ENCODE results near the gene ZNF784.

The ZNF784 gene

GRCh38 chr19:55673465-55673864 is 49.1 kb upstream of the ZNF784 start:
- no peak for ATAC-seq
- TF ChIP-seq ZNF8 (CRISPR knock-in tag; IDR thresholded peaks at IDR 0.05): no peak
- no peak for TF ChIP-seq TOX (CRISPR knock-in tag; IDR thresholded peaks at IDR 0.05; ENCODE audit: borderline replicate concordance)
- TF ChIP-seq, protein P1, sequence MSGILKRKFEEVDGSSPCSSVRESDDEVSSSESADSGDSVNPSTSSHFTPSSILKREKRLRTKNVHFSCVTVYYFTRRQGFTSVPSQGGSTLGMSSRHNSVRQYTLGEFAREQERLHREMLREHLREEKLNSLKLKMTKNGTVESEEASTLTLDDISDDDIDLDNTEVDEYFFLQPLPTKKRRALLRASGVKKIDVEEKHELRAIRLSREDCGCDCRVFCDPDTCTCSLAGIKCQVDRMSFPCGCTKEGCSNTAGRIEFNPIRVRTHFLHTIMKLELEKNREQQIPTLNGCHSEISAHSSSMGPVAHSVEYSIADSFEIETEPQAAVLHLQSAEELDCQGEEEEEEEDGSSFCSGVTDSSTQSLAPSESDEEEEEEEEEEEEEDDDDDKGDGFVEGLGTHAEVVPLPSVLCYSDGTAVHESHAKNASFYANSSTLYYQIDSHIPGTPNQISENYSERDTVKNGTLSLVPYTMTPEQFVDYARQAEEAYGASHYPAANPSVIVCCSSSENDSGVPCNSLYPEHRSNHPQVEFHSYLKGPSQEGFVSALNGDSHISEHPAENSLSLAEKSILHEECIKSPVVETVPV (CRISPR knock-in tag; IDR thresholded peaks at IDR 0.05): no peak
- TF ChIP-seq, protein P2, sequence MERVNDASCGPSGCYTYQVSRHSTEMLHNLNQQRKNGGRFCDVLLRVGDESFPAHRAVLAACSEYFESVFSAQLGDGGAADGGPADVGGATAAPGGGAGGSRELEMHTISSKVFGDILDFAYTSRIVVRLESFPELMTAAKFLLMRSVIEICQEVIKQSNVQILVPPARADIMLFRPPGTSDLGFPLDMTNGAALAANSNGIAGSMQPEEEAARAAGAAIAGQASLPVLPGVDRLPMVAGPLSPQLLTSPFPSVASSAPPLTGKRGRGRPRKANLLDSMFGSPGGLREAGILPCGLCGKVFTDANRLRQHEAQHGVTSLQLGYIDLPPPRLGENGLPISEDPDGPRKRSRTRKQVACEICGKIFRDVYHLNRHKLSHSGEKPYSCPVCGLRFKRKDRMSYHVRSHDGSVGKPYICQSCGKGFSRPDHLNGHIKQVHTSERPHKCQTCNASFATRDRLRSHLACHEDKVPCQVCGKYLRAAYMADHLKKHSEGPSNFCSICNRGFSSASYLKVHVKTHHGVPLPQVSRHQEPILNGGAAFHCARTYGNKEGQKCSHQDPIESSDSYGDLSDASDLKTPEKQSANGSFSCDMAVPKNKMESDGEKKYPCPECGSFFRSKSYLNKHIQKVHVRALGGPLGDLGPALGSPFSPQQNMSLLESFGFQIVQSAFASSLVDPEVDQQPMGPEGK (CRISPR knock-in tag; IDR thresholded peaks at IDR 0.05; ENCODE audit: borderline replicate concordance): no peak
- no peak for TF ChIP-seq ZNF70 (CRISPR knock-in tag; IDR thresholded peaks at IDR 0.05)
- TF ChIP-seq RARB (CRISPR knock-in tag; IDR thresholded peaks at IDR 0.05): no peak
- TF ChIP-seq, protein P3, sequence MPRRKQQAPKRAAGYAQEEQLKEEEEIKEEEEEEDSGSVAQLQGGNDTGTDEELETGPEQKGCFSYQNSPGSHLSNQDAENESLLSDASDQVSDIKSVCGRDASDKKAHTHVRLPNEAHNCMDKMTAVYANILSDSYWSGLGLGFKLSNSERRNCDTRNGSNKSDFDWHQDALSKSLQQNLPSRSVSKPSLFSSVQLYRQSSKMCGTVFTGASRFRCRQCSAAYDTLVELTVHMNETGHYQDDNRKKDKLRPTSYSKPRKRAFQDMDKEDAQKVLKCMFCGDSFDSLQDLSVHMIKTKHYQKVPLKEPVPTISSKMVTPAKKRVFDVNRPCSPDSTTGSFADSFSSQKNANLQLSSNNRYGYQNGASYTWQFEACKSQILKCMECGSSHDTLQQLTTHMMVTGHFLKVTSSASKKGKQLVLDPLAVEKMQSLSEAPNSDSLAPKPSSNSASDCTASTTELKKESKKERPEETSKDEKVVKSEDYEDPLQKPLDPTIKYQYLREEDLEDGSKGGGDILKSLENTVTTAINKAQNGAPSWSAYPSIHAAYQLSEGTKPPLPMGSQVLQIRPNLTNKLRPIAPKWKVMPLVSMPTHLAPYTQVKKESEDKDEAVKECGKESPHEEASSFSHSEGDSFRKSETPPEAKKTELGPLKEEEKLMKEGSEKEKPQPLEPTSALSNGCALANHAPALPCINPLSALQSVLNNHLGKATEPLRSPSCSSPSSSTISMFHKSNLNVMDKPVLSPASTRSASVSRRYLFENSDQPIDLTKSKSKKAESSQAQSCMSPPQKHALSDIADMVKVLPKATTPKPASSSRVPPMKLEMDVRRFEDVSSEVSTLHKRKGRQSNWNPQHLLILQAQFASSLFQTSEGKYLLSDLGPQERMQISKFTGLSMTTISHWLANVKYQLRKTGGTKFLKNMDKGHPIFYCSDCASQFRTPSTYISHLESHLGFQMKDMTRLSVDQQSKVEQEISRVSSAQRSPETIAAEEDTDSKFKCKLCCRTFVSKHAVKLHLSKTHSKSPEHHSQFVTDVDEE (CRISPR knock-in tag; IDR thresholded peaks at IDR 0.05): no peak
- TF ChIP-seq, protein P4, sequence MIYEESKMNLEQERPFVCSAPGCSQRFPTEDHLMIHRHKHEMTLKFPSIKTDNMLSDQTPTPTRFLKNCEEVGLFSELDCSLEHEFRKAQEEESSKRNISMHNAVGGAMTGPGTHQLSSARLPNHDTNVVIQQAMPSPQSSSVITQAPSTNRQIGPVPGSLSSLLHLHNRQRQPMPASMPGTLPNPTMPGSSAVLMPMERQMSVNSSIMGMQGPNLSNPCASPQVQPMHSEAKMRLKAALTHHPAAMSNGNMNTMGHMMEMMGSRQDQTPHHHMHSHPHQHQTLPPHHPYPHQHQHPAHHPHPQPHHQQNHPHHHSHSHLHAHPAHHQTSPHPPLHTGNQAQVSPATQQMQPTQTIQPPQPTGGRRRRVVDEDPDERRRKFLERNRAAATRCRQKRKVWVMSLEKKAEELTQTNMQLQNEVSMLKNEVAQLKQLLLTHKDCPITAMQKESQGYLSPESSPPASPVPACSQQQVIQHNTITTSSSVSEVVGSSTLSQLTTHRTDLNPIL (CRISPR knock-in tag; IDR thresholded peaks at IDR 0.05; ENCODE audit: low read depth): no peak
- TF ChIP-seq, protein P5, sequence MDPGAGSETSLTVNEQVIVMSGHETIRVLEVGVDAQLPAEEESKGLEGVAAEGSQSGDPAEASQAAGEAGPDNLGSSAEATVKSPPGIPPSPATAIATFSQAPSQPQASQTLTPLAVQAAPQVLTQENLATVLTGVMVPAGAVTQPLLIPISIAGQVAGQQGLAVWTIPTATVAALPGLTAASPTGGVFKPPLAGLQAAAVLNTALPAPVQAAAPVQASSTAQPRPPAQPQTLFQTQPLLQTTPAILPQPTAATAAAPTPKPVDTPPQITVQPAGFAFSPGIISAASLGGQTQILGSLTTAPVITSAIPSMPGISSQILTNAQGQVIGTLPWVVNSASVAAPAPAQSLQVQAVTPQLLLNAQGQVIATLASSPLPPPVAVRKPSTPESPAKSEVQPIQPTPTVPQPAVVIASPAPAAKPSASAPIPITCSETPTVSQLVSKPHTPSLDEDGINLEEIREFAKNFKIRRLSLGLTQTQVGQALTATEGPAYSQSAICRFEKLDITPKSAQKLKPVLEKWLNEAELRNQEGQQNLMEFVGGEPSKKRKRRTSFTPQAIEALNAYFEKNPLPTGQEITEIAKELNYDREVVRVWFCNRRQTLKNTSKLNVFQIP (CRISPR knock-in tag; IDR thresholded peaks at IDR 0.05; ENCODE audit: borderline replicate concordance, low read depth): no peak
- no peak for TF ChIP-seq PPARA (CRISPR knock-in tag; IDR thresholded peaks at IDR 0.05; ENCODE audit: borderline replicate concordance)
- no peak for TF ChIP-seq SNAI2 (CRISPR knock-in tag; IDR thresholded peaks at IDR 0.05)
- TF ChIP-seq ZNF565 (CRISPR knock-in tag; conservative IDR thresholded peaks at IDR 0.05; ENCODE audit: low read depth): no peak
- no peak for TF ChIP-seq ARNTL (CRISPR knock-in tag; IDR thresholded peaks at IDR 0.05; ENCODE audit: borderline replicate concordance, low read depth)
- no peak for TF ChIP-seq ZFP3 (CRISPR knock-in tag; IDR thresholded peaks at IDR 0.05)
- no peak for TF ChIP-seq GLIS3 (CRISPR knock-in tag; IDR thresholded peaks at IDR 0.05)
- no peak for TF ChIP-seq CSDC2 (CRISPR knock-in tag; IDR thresholded peaks at IDR 0.05)

DNA sequence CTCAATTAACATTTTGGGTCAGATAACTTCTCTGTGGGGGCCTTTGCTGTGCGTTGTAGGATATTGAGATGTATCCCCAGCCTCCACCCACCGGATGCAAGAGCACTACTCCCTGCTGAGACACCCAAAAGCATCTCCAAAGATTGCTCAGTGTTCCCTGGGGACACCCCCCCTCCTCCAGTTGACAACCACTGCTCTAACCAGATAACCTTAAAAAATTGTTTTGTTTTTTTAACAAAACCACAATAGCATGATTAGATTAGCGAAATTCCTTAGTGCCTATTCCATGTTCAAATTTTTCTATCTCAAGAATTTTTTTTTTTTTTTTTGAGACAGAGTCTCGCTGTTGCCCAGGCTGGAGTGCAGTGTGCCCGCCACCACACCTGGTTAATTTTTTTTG is 48.1 kb upstream of the ZNF784 start:
- TF ChIP-seq TOX (CRISPR knock-in tag; IDR thresholded peaks at IDR 0.05; ENCODE audit: borderline replicate concordance) (no peak), ZFP3 (CRISPR knock-in tag; IDR thresholded peaks at IDR 0.05) (no peak), RARB (CRISPR knock-in tag; IDR thresholded peaks at IDR 0.05) (no peak), ISL1 (CRISPR knock-in tag; IDR thresholded peaks at IDR 0.05) (no peak), PPARA (CRISPR knock-in tag; IDR thresholded peaks at IDR 0.05; ENCODE audit: borderline replicate concordance) (no peak), ZNF8 (CRISPR knock-in tag; IDR thresholded peaks at IDR 0.05) (no peak), ZC3H10 (CRISPR knock-in tag; IDR thresholded peaks at IDR 0.05) (no peak), GLIS3 (CRISPR knock-in tag; IDR thresholded peaks at IDR 0.05) (no peak), BACH2 (CRISPR knock-in tag; IDR thresholded peaks at IDR 0.05; ENCODE audit: borderline replicate concordance) (no peak), ESRRG (CRISPR knock-in tag; IDR thresholded peaks at IDR 0.05) (no peak), ARNTL (CRISPR knock-in tag; IDR thresholded peaks at IDR 0.05; ENCODE audit: borderline replicate concordance, low read depth) (no peak), OSR1 (CRISPR knock-in tag; IDR thresholded peaks at IDR 0.05) (no peak), ZFP30 (CRISPR knock-in tag; IDR thresholded peaks at IDR 0.05) (no peak), ZNF70 (CRISPR knock-in tag; IDR thresholded peaks at IDR 0.05) (no peak), ZNF565 (CRISPR knock-in tag; conservative IDR thresholded peaks at IDR 0.05; ENCODE audit: low read depth) (no peak), SNAI2 (CRISPR knock-in tag; IDR thresholded peaks at IDR 0.05) (no peak), CSDC2 (CRISPR knock-in tag; IDR thresholded peaks at IDR 0.05) (no peak)
- TF ChIP-seq, protein P4 (CRISPR knock-in tag; IDR thresholded peaks at IDR 0.05; ENCODE audit: low read depth): no peak
- TF ChIP-seq, protein P2 (CRISPR knock-in tag; IDR thresholded peaks at IDR 0.05; ENCODE audit: borderline replicate concordance): no peak

More for the DNA sequence above, 48.1 kb upstream of the ZNF784 start:
- ATAC-seq: no peak
